Activated CD4-positive, alpha-beta T cell treated with anti-CD3 and anti-CD28 coated beads for 36 hours (primary cell): Measurements from ENCODE around the gene MOK. TPM values are rescaled to one million over a fixed set of nuclear protein-coding genes. Genes with fewer than 3 reads are reported as not detected.
"Not testable (repeated sequence)": the region's sequence is repeated elsewhere in the genome, so short reads cannot be mapped to it uniquely, and the experiment has no call there.

Experiments
- ATAC-seq: fragments of 200-7000 bp; cut with Tn5 transposase; one replicate; pipeline ENCODE4 v1.10.0; 2021; ENCODE audit warnings: mild to moderate bottlenecking, moderate library complexity
- CTCF ChIA-PET: fragments of 350-600 bp; sonication (Branson Sonifier 250); formaldehyde crosslinking; loops from one replicate; lab custom pipeline; 2021; ENCODE audit warnings: antibody characterized with exemption; lab: Charles Lee
- POLR2A ChIA-PET: fragments of 350-600 bp; sonication (Branson Sonifier 250); formaldehyde crosslinking; loops from one replicate; lab custom pipeline; 2021; ENCODE audit warnings: antibody characterized with exemption, inconsistent platforms; lab: Charles Lee
- DNase-seq: peaks from one replicate; pipeline ENCODE4 v3.0.0-alpha.2; 2020
- H3K27ac Mint-ChIP-seq: one replicate; pipeline ENCODE4 v1.8.0; 2021; ENCODE audit warnings: mixed read lengths
- H3K27me3 Mint-ChIP-seq: one replicate; pipeline ENCODE4 v1.8.0; 2021; ENCODE audit warnings: mixed read lengths
- H3K36me3 Mint-ChIP-seq: one replicate; pipeline ENCODE4 v1.8.0; 2021; ENCODE audit warnings: low read depth, mixed read lengths
- H3K4me1 Mint-ChIP-seq: one replicate; pipeline ENCODE4 v1.8.0; 2021; ENCODE audit warnings: mixed read lengths
- H3K4me3 Mint-ChIP-seq: one replicate; pipeline ENCODE4 v1.8.0; 2021; ENCODE audit warnings: mild to moderate bottlenecking, moderate library complexity, mixed read lengths
- H3K9me3 Mint-ChIP-seq: one replicate; pipeline ENCODE4 v1.8.0; 2021; ENCODE audit warnings: low read depth, mixed read lengths
- intact Hi-C, 2 experiments: fragments of 100-400 bp; cut with DNase I in 1 of 2; cut with micrococcal nuclease in 1 of 2; formaldehyde crosslinking; loops; one replicate each; pipeline versions ENCODE4 v1.14.2 to v1.15.1; 2022 to 2024; cut with DNase I, micrococcal nuclease
- total RNA-seq, 2 experiments: library from RNA; stranded (reverse); gene quantifications; one replicate each; pipeline ENCODE4 v1.2.3, GENCODE V29; 2021

MOK gene
- total RNA-seq, 2 experiments from 2014 or later, result 6.5 to 6.6 TPM

GRCh38 chr14:102241147-102241546 is 63.8 kb downstream of the MOK start:
- CTCF ChIA-PET, result no interaction called here
- Mint-ChIP-seq H3K9me3 (peaks cover 4% of the 10 kb centered on the region), H3K36me3 (no peaks in the 10 kb centered on the region), H3K4me1 (no peaks in the 10 kb centered on the region), H3K27ac (no peak overlapping the region), H3K4me3 (no peak overlapping the region), H3K27me3 (no peaks in the 10 kb centered on the region)
- DNase-seq, result no peak
- POLR2A ChIA-PET, result no interaction called here
- intact Hi-C loops, result no loop called here
- ATAC-seq, result no peak

DNA sequence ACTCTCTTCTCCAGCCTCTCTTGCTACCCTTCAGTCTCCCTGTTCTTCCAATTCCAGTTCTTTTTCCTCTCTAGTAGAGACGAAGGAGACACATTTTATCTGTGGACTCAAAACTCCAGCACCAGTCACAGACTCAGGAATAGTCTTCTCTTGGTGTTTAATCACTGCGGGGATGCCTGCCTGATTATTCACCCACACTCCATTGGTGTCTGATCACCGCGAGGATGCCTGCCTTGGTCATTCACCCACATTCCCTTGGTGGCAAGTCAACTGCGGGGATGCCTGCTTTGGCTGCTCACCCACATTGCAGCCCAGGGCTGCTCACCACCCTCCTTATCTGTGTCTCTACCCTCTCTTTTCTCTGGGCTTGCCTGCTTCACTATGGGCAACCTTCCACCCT is 64.5 kb downstream of the MOK start:
- H3K9me3 Mint-ChIP-seq, POLR2A ChIA-PET, intact Hi-C loops, H3K36me3 Mint-ChIP-seq, ATAC-seq, DNase-seq, H3K4me3 Mint-ChIP-seq, CTCF ChIA-PET, H3K4me1 Mint-ChIP-seq, H3K27ac Mint-ChIP-seq, H3K27me3 Mint-ChIP-seq: not testable (repeated sequence)

DNA sequence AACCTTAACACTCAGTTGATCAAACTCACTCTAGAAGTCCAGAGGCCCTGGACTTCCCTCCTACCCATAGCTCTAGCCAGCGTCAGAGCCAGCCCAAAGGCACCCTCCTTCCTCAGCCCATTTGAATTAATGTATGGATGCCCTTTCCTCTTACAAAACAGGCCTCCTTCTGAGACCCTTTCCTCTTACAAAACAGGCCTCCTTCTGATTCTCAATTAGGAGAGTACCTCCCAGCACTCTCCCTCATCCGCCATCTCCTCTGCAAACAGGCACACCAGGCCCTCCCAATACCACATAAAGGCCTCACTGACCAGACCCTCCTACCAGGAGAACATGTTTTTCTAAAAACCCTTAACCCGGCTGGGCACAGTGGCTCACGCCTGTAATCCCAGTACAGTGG is 65.7 kb downstream of the MOK start:
- ATAC-seq (no peak), DNase-seq (no peak)
- H3K36me3 Mint-ChIP-seq, result no peaks in the 10 kb centered on the region
- H3K27ac Mint-ChIP-seq, result no peak overlapping the region
- no peaks in the 10 kb centered on the region for H3K4me1 Mint-ChIP-seq
- intact Hi-C loops, result no loop called here
- POLR2A ChIA-PET, result no interaction called here
- peaks cover 4% of the 10 kb centered on the region for H3K9me3 Mint-ChIP-seq
- H3K4me3 Mint-ChIP-seq, result no peak overlapping the region
- H3K27me3 Mint-ChIP-seq, result no peaks in the 10 kb centered on the region
- CTCF ChIA-PET, result interaction anchor here (0.9 kb wide), 1 partner anchor 52 kb away, joined by 4 read pairs; no protein-coding TSS in a partner anchor

- no peak overlapping the region for H3K4me3 Mint-ChIP-seq
- H3K36me3 Mint-ChIP-seq, result no peaks in the 10 kb centered on the region
- H3K9me3 Mint-ChIP-seq, result peaks cover 4% of the 10 kb centered on the region
- no peak overlapping the region for H3K27ac Mint-ChIP-seq
- CTCF ChIA-PET, result interaction anchor here (0.7 to 0.9 kb wide), 2 partner anchors 52 to 75 kb away, joined by 3 to 4 read pairs; no protein-coding TSS in a partner anchor
- intact Hi-C loops, result no loop called here
- no peak for DNase-seq
- POLR2A ChIA-PET, result no interaction called here
- no peak for ATAC-seq
- H3K27me3 Mint-ChIP-seq, result no peaks in the 10 kb centered on the region
- no peaks in the 10 kb centered on the region for H3K4me1 Mint-ChIP-seq
Observed at GRCh38 chr14:102238766-102239165, 66.2 kb downstream of the MOK start.

GRCh38 chr14:102238131-102238530 is 66.8 kb downstream of the MOK start:
- Mint-ChIP-seq H3K36me3 (no peaks in the 10 kb centered on the region), H3K27ac (no peak overlapping the region), H3K4me3 (no peak overlapping the region), H3K27me3 (no peaks in the 10 kb centered on the region), H3K4me1 (no peaks in the 10 kb centered on the region), H3K9me3 (peaks cover 4% of the 10 kb centered on the region)
- ATAC-seq (no peak), DNase-seq (no peak)
- intact Hi-C loops, result no loop called here
- CTCF ChIA-PET, result interaction anchor here (0.7 to 1.6 kb wide), 2 partner anchors 75 to 76 kb away, joined by 3 to 7 read pairs; no protein-coding TSS in a partner anchor
- POLR2A ChIA-PET, result no interaction called here

DNA sequence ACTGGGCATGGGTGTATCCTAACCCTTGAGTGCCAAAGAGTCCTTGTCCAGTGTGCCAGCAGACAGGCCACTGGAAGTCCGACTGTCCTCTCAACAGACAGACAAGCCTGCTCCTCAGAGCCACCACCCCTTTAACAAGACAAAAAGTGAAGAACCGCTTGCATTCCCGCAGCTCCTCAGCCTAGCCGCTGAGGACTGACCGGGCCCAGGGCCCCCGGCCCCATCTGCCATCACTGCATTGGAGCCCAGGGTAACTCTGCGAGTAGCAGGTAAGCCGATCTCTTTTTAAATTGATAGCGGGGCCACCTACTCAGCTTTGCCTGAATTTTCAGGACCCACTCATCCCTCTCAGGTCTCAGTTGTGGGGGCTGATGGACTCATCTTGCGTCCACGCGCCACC is 68.9 kb downstream of the MOK start:
- Mint-ChIP-seq H3K4me3 (no peak overlapping the region), H3K27me3 (no peaks in the 10 kb centered on the region), H3K9me3 (peaks cover 3% of the 10 kb centered on the region), H3K27ac (no peak overlapping the region), H3K4me1 (no peaks in the 10 kb centered on the region), H3K36me3 (no peaks in the 10 kb centered on the region)
- intact Hi-C loops, result no loop called here
- ATAC-seq (no peak), DNase-seq (no peak)
- ChIA-PET CTCF (interaction anchor here (0.7 kb wide), 1 partner anchor 1114 kb away, joined by 3 read pairs; no protein-coding TSS in a partner anchor), POLR2A (no interaction called here)

DNA sequence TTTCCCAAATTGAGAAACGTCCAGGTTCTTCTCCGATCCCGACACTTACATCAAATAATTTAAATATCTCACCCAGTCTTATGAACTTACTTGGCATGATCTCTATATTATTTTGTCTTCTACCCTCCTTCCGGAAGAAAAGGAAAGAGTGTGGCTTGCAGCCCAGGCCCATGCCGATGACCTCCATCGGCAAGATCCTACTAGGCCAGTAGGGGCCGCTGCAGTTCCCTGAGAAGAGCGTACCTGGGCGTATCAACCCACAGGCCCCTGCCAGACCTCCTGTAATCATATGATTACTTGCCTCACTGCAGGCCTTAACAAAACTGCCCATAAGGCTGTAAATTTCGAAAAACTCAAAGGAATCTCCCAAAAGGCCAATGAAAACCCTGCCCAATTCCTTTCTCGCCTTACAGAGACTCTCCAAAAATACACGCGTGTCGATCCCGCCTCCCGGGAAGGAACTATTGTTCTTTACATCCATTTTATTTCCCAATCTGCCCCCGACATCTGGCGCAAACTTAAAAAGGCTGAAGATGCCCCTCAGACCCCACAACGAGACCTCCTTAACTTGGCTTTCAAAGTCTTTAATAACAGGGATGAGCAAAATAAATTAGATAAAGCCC is 69.6 kb downstream of the MOK start:
- intact Hi-C loops, result loop anchor here (1.0 to 2.0 kb wide), 2 partner anchors 79 to 281 kb away; no protein-coding TSS in a partner anchor
- H3K9me3 Mint-ChIP-seq, result no peaks in the 10 kb centered on the region
- POLR2A ChIA-PET, result no interaction called here
- CTCF ChIA-PET, result no interaction called here
- H3K27me3 Mint-ChIP-seq, result no peaks in the 10 kb centered on the region
- no peak overlapping the region for H3K4me3 Mint-ChIP-seq
- peak; percentile 91 for DNase-seq
- no peaks in the 10 kb centered on the region for H3K4me1 Mint-ChIP-seq
- peak; percentile 100 for ATAC-seq
- no peak overlapping the region for H3K27ac Mint-ChIP-seq
- H3K36me3 Mint-ChIP-seq, result no peaks in the 10 kb centered on the region

- no peak overlapping the region for H3K27ac Mint-ChIP-seq
- CTCF ChIA-PET, result no interaction called here
- H3K4me1 Mint-ChIP-seq, result no peaks in the 10 kb centered on the region
- DNase-seq (no peak), ATAC-seq (peak; percentile 23)
- no peak overlapping the region for H3K4me3 Mint-ChIP-seq
- H3K36me3 Mint-ChIP-seq, result no peaks in the 10 kb centered on the region
- no peaks in the 10 kb centered on the region for H3K9me3 Mint-ChIP-seq
- no peaks in the 10 kb centered on the region for H3K27me3 Mint-ChIP-seq
- POLR2A ChIA-PET, result no interaction called here
- intact Hi-C loops, result loop anchor here (1.0 to 2.0 kb wide), 2 partner anchors 80 to 282 kb away; no protein-coding TSS in a partner anchor
Observed at GRCh38 chr14:102234331-102235264, 70.4 kb downstream of the MOK start.

GRCh38 chr14:102233081-102233480 is 71.9 kb downstream of the MOK start:
- POLR2A ChIA-PET, result no interaction called here
- H3K27me3 Mint-ChIP-seq, result no peaks in the 10 kb centered on the region
- H3K4me3 Mint-ChIP-seq, result no peak overlapping the region

DNA sequence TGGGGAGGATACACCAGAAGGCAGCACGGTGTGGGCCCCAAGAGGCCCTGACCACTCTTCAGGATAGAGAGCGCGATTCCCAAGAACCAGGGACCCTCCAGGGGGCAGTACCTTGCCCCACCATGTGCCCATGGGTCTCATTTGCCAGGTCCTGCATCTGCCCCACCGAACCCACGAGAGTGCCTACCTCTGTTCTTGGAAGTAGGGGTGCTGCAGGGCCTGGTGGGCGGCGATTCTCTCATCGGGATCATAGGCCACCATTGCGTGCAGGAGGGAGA is 72.7 kb downstream of the MOK start:
- no peaks in the 10 kb centered on the region for H3K27me3 Mint-ChIP-seq
- H3K9me3 Mint-ChIP-seq, result no peaks in the 10 kb centered on the region
- no peaks in the 10 kb centered on the region for H3K4me1 Mint-ChIP-seq
- H3K4me3 Mint-ChIP-seq, result no peak overlapping the region
- ChIA-PET CTCF (interaction anchor here (0.7 to 0.9 kb wide), 4 partner anchors 52 to 82 kb away, joined by 3 to 4 read pairs (median 3); no protein-coding TSS in a partner anchor), POLR2A (no interaction called here)
- intact Hi-C loops, result no loop called here
- DNase-seq (no peak), ATAC-seq (no peak)
- no peaks in the 10 kb centered on the region for H3K36me3 Mint-ChIP-seq
- H3K27ac Mint-ChIP-seq, result no peak overlapping the region

More at GRCh38 chr14:102233081-102233480, 71.9 kb downstream of the MOK start:
- Mint-ChIP-seq H3K27ac (no peak overlapping the region), H3K4me1 (no peaks in the 10 kb centered on the region), H3K36me3 (no peaks in the 10 kb centered on the region), H3K9me3 (no peaks in the 10 kb centered on the region)
- CTCF ChIA-PET, result interaction anchor here (0.5 to 1.2 kb wide), 4 partner anchors 9 to 144 kb away, joined by 3 read pairs; no protein-coding TSS in a partner anchor
- intact Hi-C loops, result no loop called here
- DNase-seq (no peak), ATAC-seq (no peak)

- Mint-ChIP-seq H3K36me3 (no peaks in the 10 kb centered on the region), H3K4me1 (no peaks in the 10 kb centered on the region), H3K27me3 (no peaks in the 10 kb centered on the region), H3K4me3 (no peak overlapping the region), H3K27ac (no peak overlapping the region), H3K9me3 (no peaks in the 10 kb centered on the region)
- no peak for DNase-seq
- ChIA-PET CTCF (interaction anchor here (0.7 to 0.9 kb wide), 3 partner anchors 52 to 82 kb away, joined by 3 to 4 read pairs (median 3); no protein-coding TSS in a partner anchor), POLR2A (no interaction called here)
- intact Hi-C loops, result no loop called here
- ATAC-seq, result no peak
Observed at GRCh38 chr14:102231476-102232347, 73.3 kb downstream of the MOK start.
